Bronchial smooth muscle cell (primary cell): ENCODE data around the gene FIGNL1. TPM values are rescaled to one million over a fixed set of nuclear protein-coding genes. Genes with fewer than 3 reads are reported as not detected.

Experiments
- total RNA-seq: library from RNA; depleted of rRNA; stranded (reverse); fragments of >200 nt; gene quantifications from 2 replicates; pipeline ENCODE4 v1.2.1, GENCODE V29; 2014

FIGNL1 gene
- 6.0 and 8.3 TPM in 2 replicates for total RNA-seq

GRCh38 chr7:50449881-50450589 is at the start of gene FIGNL1:
FIGNL1 (minus strand) TSS chr7:50450350; CDS start chr7:50447287, 3,063 bp downstream.

Other genes starting within 250 kb of the FIGNL1 start
- 0.16 TPM in 1 of 2 replicates, not detected in the other for gene IKZF1, start 145.6 kb downstream of the FIGNL1 start, total RNA-seq
- gene DDC, start 115.1 kb upstream of the FIGNL1 start, total RNA-seq, result not detected in 2 replicates